RWPE1 (cell line): ENCODE results near the gene TTC6.

Source experiments
- CTCF ChIA-PET: fragments of 350-600 bp; sonication (Branson Sonifier 250); formaldehyde crosslinking; extraction: SDS; loops from one replicate; lab custom pipeline; 2021; lab: Yijun Ruan, JAX
- POLR2A ChIA-PET: fragments of 400-600 bp; formaldehyde crosslinking; extraction: SDS; loops from one replicate; lab custom pipeline; 2020; ENCODE audit warnings: antibody characterized with exemption; ENCODE audit not compliant: low non-redundant PET; lab: Yijun Ruan, JAX
- DNase-seq: peaks from one replicate; pipeline ENCODE4 v3.0.0; 2012; ENCODE audit warnings: low spot score
- H3K27ac ChIP-seq: fragments of 450-650 bp; 2 replicates; pipeline ENCODE4 v1.5.1; 2017
- CTCF ChIP-seq: fragments of 450-650 bp; conservative IDR thresholded peaks from 2 replicates; pipeline ENCODE4 v1.5.1; 2017; ENCODE audit warnings: low read depth, mild to moderate bottlenecking

TTC6 gene

DNA sequence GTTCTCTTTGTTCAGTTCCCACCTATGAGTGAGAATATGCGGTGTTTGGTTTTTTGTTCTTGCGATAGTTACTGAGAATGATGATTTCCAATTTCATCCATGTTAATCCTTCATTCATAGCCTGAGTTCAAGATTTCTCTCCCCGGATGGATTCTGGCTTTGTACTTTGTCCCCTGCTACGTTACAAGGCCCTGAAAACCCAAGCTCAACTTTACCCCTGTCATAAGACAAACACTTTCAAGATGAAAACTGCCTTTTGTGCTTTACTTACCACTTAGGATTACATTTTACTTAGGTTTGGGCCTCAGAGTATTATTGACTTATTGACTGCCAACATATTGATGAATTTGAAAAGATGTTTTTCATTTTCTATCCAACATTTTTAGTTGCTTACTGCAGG lies 36.7 kb upstream of the TTC6 start:
- no peak overlapping the region for H3K27ac ChIP-seq
- no peak for TF ChIP-seq CTCF
- DNase-seq, result no peak
- POLR2A ChIA-PET, result no interaction called here
- CTCF ChIA-PET, result no interaction called here

GRCh38 chr14:37559386-37559785 lies 36.0 kb upstream of the TTC6 start:
- no peak for TF ChIP-seq CTCF
- H3K27ac ChIP-seq, result no peak overlapping the region
- no peak for DNase-seq
- CTCF ChIA-PET, result no interaction called here
- POLR2A ChIA-PET, result no interaction called here

DNA sequence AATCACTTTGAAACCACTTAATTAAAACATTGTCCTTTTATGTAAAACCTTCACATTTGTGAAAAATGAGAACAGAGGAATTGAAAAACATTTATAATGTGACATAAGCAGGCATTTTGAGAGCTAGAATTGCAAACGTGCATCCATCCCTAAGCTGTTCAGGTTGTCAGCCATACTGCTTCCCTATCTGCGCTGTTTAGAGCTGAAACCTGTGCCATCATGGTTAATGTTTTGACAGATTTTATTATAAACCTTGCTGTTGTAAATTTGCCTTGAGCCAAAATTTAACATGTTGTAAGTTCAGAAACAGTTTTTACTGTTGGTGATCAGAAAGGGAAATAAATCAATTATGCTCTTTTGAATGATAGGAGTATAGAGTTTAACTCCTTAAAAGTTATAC lies 32.2 kb upstream of the TTC6 start:
- ChIA-PET POLR2A (no interaction called here), CTCF (interaction anchor here (0.8 kb wide), 1 partner anchor 275 kb away, joined by 4 read pairs; no protein-coding TSS in a partner anchor)
- no peak overlapping the region for H3K27ac ChIP-seq
- DNase-seq, result no peak
- TF ChIP-seq CTCF, result no peak

DNA sequence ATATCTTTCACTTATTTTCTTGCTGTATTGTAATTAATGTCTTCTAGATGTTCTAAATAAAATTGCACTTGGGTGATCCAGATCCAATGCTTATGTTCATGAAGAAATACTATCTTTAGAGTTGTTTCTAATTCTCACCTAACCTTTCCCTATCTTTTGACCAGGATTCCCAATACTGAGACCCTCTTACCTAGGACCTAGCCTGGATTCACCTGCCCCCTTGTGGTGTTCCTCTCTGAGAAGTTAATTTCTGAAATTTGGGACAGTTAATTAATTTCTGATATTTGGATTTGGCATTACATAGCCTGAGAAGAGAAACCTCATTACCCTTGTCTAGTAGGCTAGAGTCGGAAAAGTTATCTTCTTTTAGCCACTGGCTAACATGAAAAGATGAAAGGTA lies 29.9 kb upstream of the TTC6 start:
- no peak for DNase-seq
- H3K27ac ChIP-seq, result no peak overlapping the region
- no peak for TF ChIP-seq CTCF
- ChIA-PET CTCF (no interaction called here), POLR2A (no interaction called here)

- ChIA-PET POLR2A (no interaction called here), CTCF (no interaction called here)
- no peak for TF ChIP-seq CTCF
- DNase-seq, result no peak
- no peak overlapping the region for H3K27ac ChIP-seq
Observed at GRCh38 chr14:37566811-37567371, 28.5 kb upstream of the TTC6 start.

DNA sequence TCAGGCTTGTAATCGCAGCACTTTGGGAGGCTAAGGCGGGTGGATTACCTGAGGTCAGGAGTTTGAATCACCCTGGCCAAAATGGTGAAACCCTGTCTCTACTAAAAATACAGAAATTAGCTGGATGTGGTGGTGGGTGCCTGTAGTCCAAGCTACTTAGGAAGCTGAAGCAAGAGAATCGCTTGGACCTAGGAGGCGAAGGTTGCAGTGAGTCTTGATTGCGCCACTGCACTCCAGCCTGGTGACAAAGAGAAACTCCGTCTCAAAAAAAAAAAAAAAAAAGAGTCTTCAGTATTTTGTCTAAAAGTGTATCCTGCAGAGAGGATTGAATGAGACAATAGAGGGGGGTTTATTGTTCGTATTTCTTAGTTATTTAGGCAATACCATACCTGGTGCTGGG lies 25.7 kb upstream of the TTC6 start:
- no peak overlapping the region for H3K27ac ChIP-seq
- ChIA-PET CTCF (interaction anchor here (0.7 kb wide), 1 partner anchor 599 kb away, joined by 3 read pairs; no protein-coding TSS in a partner anchor), POLR2A (no interaction called here)
- TF ChIP-seq CTCF, result no peak
- no peak for DNase-seq
